Measurements from ENCODE around the gene HDGF.
A peak's percentile ranks its signal among the peaks of the same experiment; 100 is the strongest.

HDGF gene

GRCh38 chr1:156696755-156697154, 54.7 kb downstream of the HDGF start:
- DNase-seq (ENCODE audit: low read depth): no peak
- no peak overlapping the region for H3K4me3 ChIP-seq (ENCODE audit: low read depth, low read length)
- TF ChIP-seq CTCF (IDR thresholded peaks at IDR 0.05; ENCODE audit: control insufficient read depth, extremely low read depth, insufficient read depth): no peak

- DNase-seq (ENCODE audit: low read depth): no peak
- no peak for TF ChIP-seq CTCF (IDR thresholded peaks at IDR 0.05; ENCODE audit: control insufficient read depth, extremely low read depth, insufficient read depth)
- H3K4me3 ChIP-seq (ENCODE audit: low read depth, low read length): no peak overlapping the region
Observed at GRCh38 chr1:156694690-156694962, 56.8 kb downstream of the HDGF start.

DNA sequence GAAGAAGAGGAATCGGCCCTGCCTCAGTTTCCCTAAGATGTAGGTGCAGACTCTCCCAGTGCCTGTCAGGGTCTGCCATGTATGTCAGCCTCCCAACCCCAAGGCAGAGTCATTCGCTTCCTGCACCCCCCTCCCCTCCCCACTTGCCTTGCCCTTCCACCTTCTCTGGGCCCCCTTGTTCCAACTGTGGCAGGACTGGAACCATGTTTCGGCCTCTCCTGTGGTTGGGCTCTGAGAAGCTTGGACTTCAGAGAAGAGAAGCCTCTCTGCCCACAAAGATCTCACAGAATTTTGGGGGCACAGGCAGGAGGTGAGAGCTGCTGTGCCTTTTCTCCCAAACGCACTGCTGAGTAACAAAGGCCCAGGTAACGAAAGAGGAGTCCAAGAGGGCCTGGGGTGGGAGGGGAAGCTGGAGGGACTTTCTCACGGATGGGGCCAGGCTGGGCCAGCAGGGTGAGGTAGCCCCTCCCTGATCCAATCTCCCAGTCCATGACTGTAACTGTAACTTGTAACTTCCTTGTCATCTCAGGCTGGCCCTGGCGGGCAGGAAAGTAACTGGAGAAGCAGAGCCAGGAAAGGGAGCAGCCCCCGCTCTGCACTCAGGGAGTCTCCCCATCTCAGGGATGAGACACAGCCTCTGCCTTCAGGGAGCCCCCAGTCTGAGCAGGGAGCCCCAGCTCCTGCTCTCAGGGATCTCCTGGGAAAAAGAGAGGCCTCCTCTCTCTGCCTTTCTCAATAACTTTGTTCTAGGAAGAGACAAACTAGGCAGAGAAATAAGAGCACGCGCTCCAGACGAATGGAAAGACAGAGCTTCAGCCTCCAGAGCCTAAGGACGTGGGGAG, 57.4 kb downstream of the HDGF start:
- H3K4me3 ChIP-seq (ENCODE audit: low read depth, low read length): no peak overlapping the region
- TF ChIP-seq CTCF (IDR thresholded peaks at IDR 0.05; ENCODE audit: control insufficient read depth, extremely low read depth, insufficient read depth): no peak
- no peak for DNase-seq (ENCODE audit: low read depth)

- no peak for DNase-seq (ENCODE audit: low read depth)
- TF ChIP-seq CTCF (IDR thresholded peaks at IDR 0.05; ENCODE audit: control insufficient read depth, extremely low read depth, insufficient read depth): no peak
- no peak overlapping the region for H3K4me3 ChIP-seq (ENCODE audit: low read depth, low read length)
Observed at GRCh38 chr1:156692925-156693847, 58.3 kb downstream of the HDGF start.

- peak; percentile 57 for DNase-seq (ENCODE audit: low read depth)
- no peak for TF ChIP-seq CTCF (IDR thresholded peaks at IDR 0.05; ENCODE audit: control insufficient read depth, extremely low read depth, insufficient read depth)
- peak overlapping the region; percentile 16; the same call in 1 of the 2 replicates for H3K4me3 ChIP-seq (ENCODE audit: low read depth, low read length)
Observed at GRCh38 chr1:156692441-156692924, 59.0 kb downstream of the HDGF start.
